Effector memory CD8-positive, alpha-beta T cell (primary cell): ENCODE measurements around the gene CLK1.

Experiments used
- ATAC-seq: fragments of 150-1000 bp; cut with Tn5 transposase; replicated peaks from 2 replicates; pipeline ENCODE4 v1.10.0; 2021; ENCODE audit warnings: mild to moderate bottlenecking, moderate library complexity
- DNase-seq, 3 experiments: peaks; one replicate each; pipeline ENCODE4 v3.0.0; 2021
- H3K27ac Mint-ChIP-seq, 2 donors: one replicate each; pipeline ENCODE4 v1.8.0; 2022; ENCODE audit warnings: mild to moderate bottlenecking in 2 of 2, mixed read lengths in 2 of 2, moderate library complexity in 2 of 2
- H3K27me3 Mint-ChIP-seq, 2 donors: one replicate each; pipeline ENCODE4 v1.8.0; 2022; ENCODE audit warnings: mixed read lengths in 2 of 2
- H3K36me3 Mint-ChIP-seq: one replicate; pipeline ENCODE4 v1.8.0; 2022; ENCODE audit warnings: mild to moderate bottlenecking, moderate library complexity, mixed read lengths; ENCODE audit not compliant: insufficient read depth
- H3K4me1 Mint-ChIP-seq, 2 donors: one replicate each; pipeline ENCODE4 v1.8.0; 2022; ENCODE audit warnings: low read depth in 2 of 2, mixed read lengths in 2 of 2
- H3K4me3 Mint-ChIP-seq, 2 donors: one replicate each; pipeline ENCODE4 v1.8.0; 2022; ENCODE audit warnings: mild to moderate bottlenecking in 2 of 2, mixed read lengths in 2 of 2, moderate library complexity in 2 of 2
- H3K9me3 Mint-ChIP-seq, 2 donors: one replicate each; pipeline ENCODE4 v1.8.0; 2022; ENCODE audit warnings: mixed read lengths in 2 of 2

The CLK1 gene

GRCh38 chr2:200812122-200813022 is 52.1 kb downstream of the CLK1 start:
- Mint-ChIP-seq H3K27ac (peak overlapping the region; percentile 99 to 100), H3K36me3 (peaks cover 66% of the 10 kb centered on the region), H3K27me3 (no peaks in the 10 kb centered on the region), H3K4me1 (peaks cover 38 to 42% of the 10 kb centered on the region in 2 donors), H3K9me3 (no peaks in the 10 kb centered on the region), H3K4me3 (peak overlapping the region; percentile 99 to 100)
- peak; percentile 63 to 67 (median 66) for DNase-seq
- peak; percentile 54 for ATAC-seq

GRCh38 chr2:200811333-200812121 is 52.9 kb downstream of the CLK1 start, which contains the start of gene BZW1:
Gene BZW1, plus strand, starts transcription at chr2:200811910. Its CDS starts 1,308 bp downstream, at chr2:200813218.
- peaks cover 36 to 38% of the 10 kb centered on the region in 2 donors for H3K4me1 Mint-ChIP-seq
- peak within 1 kb of the TSS; percentile 99 to 100 for H3K4me3 Mint-ChIP-seq
- H3K27me3 Mint-ChIP-seq, result no peaks in the 10 kb centered on the region
- peaks cover 57% of the 10 kb centered on the region for H3K36me3 Mint-ChIP-seq
- H3K27ac Mint-ChIP-seq, result peak within 1 kb of the TSS; percentile 99 to 100
- ATAC-seq, result peak; percentile 78
- H3K9me3 Mint-ChIP-seq, result no peaks in the 10 kb centered on the region
- DNase-seq, result peak; percentile 96 to 97 (median 97)

- Mint-ChIP-seq H3K27ac (peak overlapping the region; percentile 99 to 100), H3K9me3 (no peaks in the 10 kb centered on the region), H3K4me3 (peak overlapping the region; percentile 99 to 100), H3K36me3 (peaks cover 52% of the 10 kb centered on the region), H3K4me1 (peaks cover 35 to 38% of the 10 kb centered on the region in 2 donors), H3K27me3 (no peaks in the 10 kb centered on the region)
- DNase-seq (no peak), ATAC-seq (peak; percentile 1)
Measured at GRCh38 chr2:200810998-200811332, 53.5 kb downstream of the CLK1 start.

GRCh38 chr2:200810252-200810997 is 54.0 kb downstream of the CLK1 start:
- ATAC-seq (no peak), DNase-seq (no peak)
- H3K4me1 Mint-ChIP-seq, result peaks cover 34% of the 10 kb centered on the region in 2 donors
- H3K27ac Mint-ChIP-seq, result peak overlapping the region; percentile 99 to 100
- H3K27me3 Mint-ChIP-seq, result no peaks in the 10 kb centered on the region
- no peaks in the 10 kb centered on the region for H3K9me3 Mint-ChIP-seq
- peaks cover 46% of the 10 kb centered on the region for H3K36me3 Mint-ChIP-seq
- peak overlapping the region; percentile 99 to 100 for H3K4me3 Mint-ChIP-seq

GRCh38 chr2:200809506-200810251 is 54.8 kb downstream of the CLK1 start:
- no peaks in the 10 kb centered on the region for H3K9me3 Mint-ChIP-seq
- peak overlapping the region; percentile 99 to 100 for H3K27ac Mint-ChIP-seq
- peak overlapping the region; percentile 99 to 100 for H3K4me3 Mint-ChIP-seq
- peaks cover 27% of the 10 kb centered on the region in 2 donors for H3K4me1 Mint-ChIP-seq
- no peaks in the 10 kb centered on the region for H3K27me3 Mint-ChIP-seq
- peaks cover 39% of the 10 kb centered on the region for H3K36me3 Mint-ChIP-seq
- DNase-seq (no peak), ATAC-seq (no peak)
